Stimulated activated naive B cell treated with anti-CD40 and anti-IgM and Interleukin-4, amounts not matched to agents 10 μg/mL and 1 μg/mL and 100 μg/mL, for 72 hours (primary cell): Measurements from ENCODE around the gene VIL1.

ENCODE experiments used
- ATAC-seq, 2 donors: fragments of 150-1000 bp; cut with Tn5 transposase; replicated peaks; 2 replicates each; pipeline ENCODE4 v1.10.0; 2021; ENCODE audit warnings: moderate library complexity in 1 of 2
- DNase-seq: peaks from one replicate; pipeline ENCODE4 v3.0.0; 2021
- H3K27ac Mint-ChIP-seq: one replicate; pipeline ENCODE4 v1.8.0; 2022; ENCODE audit warnings: mild to moderate bottlenecking, mixed read lengths
- H3K27me3 Mint-ChIP-seq, 2 donors: one replicate each; pipeline ENCODE4 v1.8.0; 2022; ENCODE audit warnings: mixed read lengths in 2 of 2
- H3K36me3 Mint-ChIP-seq, 2 donors: one replicate each; pipeline ENCODE4 v1.8.0; 2022; ENCODE audit warnings: mixed read lengths in 2 of 2, mild to moderate bottlenecking in 1 of 2
- H3K4me1 Mint-ChIP-seq, 2 donors: one replicate each; pipeline ENCODE4 v1.8.0; 2022; ENCODE audit warnings: mixed read lengths in 2 of 2, mild to moderate bottlenecking in 1 of 2
- H3K4me3 Mint-ChIP-seq, 2 donors: one replicate each; pipeline ENCODE4 v1.8.0; 2022; ENCODE audit warnings: mild to moderate bottlenecking in 2 of 2, mixed read lengths in 2 of 2, moderate library complexity in 1 of 2
- H3K9me3 Mint-ChIP-seq, 2 donors: one replicate each; pipeline ENCODE4 v1.8.0; 2022; ENCODE audit warnings: mixed read lengths in 2 of 2, mild to moderate bottlenecking in 1 of 2

The VIL1 gene

DNA sequence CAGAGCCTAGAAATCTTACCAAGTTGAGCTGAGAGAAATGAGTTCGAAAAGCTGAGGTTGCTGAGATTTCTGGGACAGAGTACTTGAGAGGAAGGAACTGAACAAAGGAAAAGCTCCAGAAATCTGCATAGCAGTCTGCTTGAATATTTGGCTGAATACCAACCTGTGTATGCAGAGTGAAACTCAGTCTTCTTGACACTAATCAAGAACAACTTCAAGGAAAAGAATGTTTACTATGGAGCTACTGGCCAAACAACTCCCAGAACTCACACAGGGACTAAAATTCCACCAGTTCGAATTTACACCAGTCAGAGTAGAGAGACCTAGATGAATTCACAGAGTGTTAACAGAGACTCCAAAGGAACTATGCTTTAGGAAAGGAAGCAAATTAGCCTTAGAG, 82.7 kb downstream of the VIL1 start:
- DNase-seq = no peak
- H3K9me3 Mint-ChIP-seq = no peaks in the 10 kb centered on the region
- no peak for ATAC-seq
- no peaks in the 10 kb centered on the region for H3K27me3 Mint-ChIP-seq
- H3K4me3 Mint-ChIP-seq = no peak overlapping the region
- no peak overlapping the region for H3K27ac Mint-ChIP-seq
- peaks cover 0 to 6% of the 10 kb centered on the region in 2 donors for H3K4me1 Mint-ChIP-seq
- H3K36me3 Mint-ChIP-seq = peaks cover 33 to 47% of the 10 kb centered on the region in 2 donors
